NCI-H748 (cell line): ENCODE measurements around the gene TGFBI.

Experiments
- DNase-seq: peaks from one replicate; lab custom pipeline; 2025; ENCODE audit not compliant: unreplicated experiment; lab: John Stamatoyannopoulos, UW

The TGFBI gene

GRCh38 chr5:136001466-136001981 lies 27.3 kb upstream of the TGFBI start:
- DNase-seq = no peak

GRCh38 chr5:136004436-136004835 lies 24.4 kb upstream of the TGFBI start:
- no peak for DNase-seq

- DNase-seq = no peak
These were observed 23.3 kb upstream of the TGFBI start for GRCh38 chr5:136005476-136005875.

- DNase-seq = no peak
These were observed 22.6 kb upstream of the TGFBI start for GRCh38 chr5:136006164-136006563.

- DNase-seq = no peak
These were observed 22.0 kb upstream of the TGFBI start for GRCh38 chr5:136006761-136007251.

GRCh38 chr5:136007271-136007670 lies 21.5 kb upstream of the TGFBI start:
- no peak for DNase-seq

GRCh38 chr5:136011414-136012001 lies 17.3 kb upstream of the TGFBI start:
- DNase-seq = peak; percentile 6

- no peak for DNase-seq
These were observed 16.6 kb upstream of the TGFBI start for GRCh38 chr5:136012041-136012804.

- no peak for DNase-seq
These were observed 15.2 kb upstream of the TGFBI start for GRCh38 chr5:136013559-136013958.

- DNase-seq = no peak
These were observed 14.5 kb upstream of the TGFBI start for GRCh38 chr5:136014049-136015002.

GRCh38 chr5:136015003-136015375 lies 13.8 kb upstream of the TGFBI start:
- no peak for DNase-seq

GRCh38 chr5:136015966-136016650 lies 12.7 kb upstream of the TGFBI start:
- no peak for DNase-seq

- peak; percentile 6 for DNase-seq
These were observed 11.8 kb upstream of the TGFBI start for GRCh38 chr5:136016945-136017530.

GRCh38 chr5:136018814-136019783 lies 9.7 kb upstream of the TGFBI start:
- no peak for DNase-seq

GRCh38 chr5:136020001-136020382 lies 8.8 kb upstream of the TGFBI start:
- no peak for DNase-seq

- no peak for DNase-seq
These were observed 8.3 kb upstream of the TGFBI start for GRCh38 chr5:136020383-136021015.

GRCh38 chr5:136021016-136021405 lies 7.8 kb upstream of the TGFBI start:
- no peak for DNase-seq

- no peak for DNase-seq
These were observed 5.8 kb upstream of the TGFBI start for GRCh38 chr5:136022965-136023364.
